Body of pancreas (tissue), 4 donors: ENCODE measurements around the gene LGR4.

Experiments
- CTCF ChIP-seq, 7 experiments: fragments of 450-650 bp in 4 of 7; fragments of 200-600 bp in 3 of 7; sonication (generic) in 3 of 7; IDR thresholded peaks; one replicate each; pipeline ENCODE4 v1.5.1; 2016 to 2019; ENCODE audit warnings: antibody characterized with exemption in 7 of 7
- POLR2A ChIP-seq, 3 donors: fragments of 450-650 bp; IDR thresholded peaks; one replicate each; pipeline ENCODE4 v1.6.1; 2016; ENCODE audit warnings: antibody characterized with exemption in 3 of 3, mild to moderate bottlenecking in 2 of 3

- TF ChIP-seq CTCF (IDR thresholded peaks at IDR 0.05): no peak
- no peak for TF ChIP-seq POLR2A (IDR thresholded peaks at IDR 0.05)
Observed at GRCh38 chr11:27514076-27514475, 41.5 kb upstream of the LGR4 start.
